ENCODE measurements around the gene HIBADH. TPM values are rescaled to one million over a fixed set of nuclear protein-coding genes. Genes with fewer than 3 reads are reported as not detected.

The HIBADH gene
- total RNA-seq, 4 donors from 2014 or later, result 49.3 to 70.9 (median 58.9) TPM

DNA sequence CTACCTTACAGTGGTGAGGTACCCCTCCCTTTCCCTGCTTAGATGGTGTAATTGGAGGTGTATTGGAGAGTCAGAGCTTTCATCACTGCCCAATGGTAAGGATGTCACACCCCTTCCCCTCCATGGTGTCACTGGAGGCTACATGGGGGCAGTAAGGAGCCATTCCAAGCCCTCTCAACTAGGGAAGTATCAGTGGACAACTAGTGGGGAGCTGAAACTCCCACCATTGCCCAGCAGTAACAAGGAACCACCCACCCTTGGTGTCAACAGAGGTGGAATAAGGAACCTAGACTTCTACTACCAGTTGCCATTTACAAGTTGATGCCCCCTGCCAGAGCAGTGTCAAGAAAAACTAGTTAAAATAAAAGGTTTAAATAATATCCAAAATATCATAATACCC, 2.8 kb upstream of the HIBADH start:
- ATAC-seq, result no peak
- no peak overlapping the region for H3K4me3 ChIP-seq
- H3K27ac ChIP-seq, result no peak overlapping the region
- peaks cover 0 to 23% (median 0%) of the 10 kb centered on the region in 3 donors for H3K4me1 ChIP-seq
- no peaks in the 10 kb centered on the region for H3K36me3 ChIP-seq
- TF ChIP-seq POLR2AphosphoS5 (IDR thresholded peaks at IDR 0.05) (no peak), POLR2A (IDR thresholded peaks at IDR 0.05) (no peak), EP300 (IDR thresholded peaks at IDR 0.05) (no peak)
- TF ChIP-seq, protein P1, sequence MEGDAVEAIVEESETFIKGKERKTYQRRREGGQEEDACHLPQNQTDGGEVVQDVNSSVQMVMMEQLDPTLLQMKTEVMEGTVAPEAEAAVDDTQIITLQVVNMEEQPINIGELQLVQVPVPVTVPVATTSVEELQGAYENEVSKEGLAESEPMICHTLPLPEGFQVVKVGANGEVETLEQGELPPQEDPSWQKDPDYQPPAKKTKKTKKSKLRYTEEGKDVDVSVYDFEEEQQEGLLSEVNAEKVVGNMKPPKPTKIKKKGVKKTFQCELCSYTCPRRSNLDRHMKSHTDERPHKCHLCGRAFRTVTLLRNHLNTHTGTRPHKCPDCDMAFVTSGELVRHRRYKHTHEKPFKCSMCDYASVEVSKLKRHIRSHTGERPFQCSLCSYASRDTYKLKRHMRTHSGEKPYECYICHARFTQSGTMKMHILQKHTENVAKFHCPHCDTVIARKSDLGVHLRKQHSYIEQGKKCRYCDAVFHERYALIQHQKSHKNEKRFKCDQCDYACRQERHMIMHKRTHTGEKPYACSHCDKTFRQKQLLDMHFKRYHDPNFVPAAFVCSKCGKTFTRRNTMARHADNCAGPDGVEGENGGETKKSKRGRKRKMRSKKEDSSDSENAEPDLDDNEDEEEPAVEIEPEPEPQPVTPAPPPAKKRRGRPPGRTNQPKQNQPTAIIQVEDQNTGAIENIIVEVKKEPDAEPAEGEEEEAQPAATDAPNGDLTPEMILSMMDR (IDR thresholded peaks at IDR 0.05), result no peak
- H3K27me3 ChIP-seq, result no peaks in the 10 kb centered on the region
- no peaks in the 10 kb centered on the region for H3K9me3 ChIP-seq

DNA sequence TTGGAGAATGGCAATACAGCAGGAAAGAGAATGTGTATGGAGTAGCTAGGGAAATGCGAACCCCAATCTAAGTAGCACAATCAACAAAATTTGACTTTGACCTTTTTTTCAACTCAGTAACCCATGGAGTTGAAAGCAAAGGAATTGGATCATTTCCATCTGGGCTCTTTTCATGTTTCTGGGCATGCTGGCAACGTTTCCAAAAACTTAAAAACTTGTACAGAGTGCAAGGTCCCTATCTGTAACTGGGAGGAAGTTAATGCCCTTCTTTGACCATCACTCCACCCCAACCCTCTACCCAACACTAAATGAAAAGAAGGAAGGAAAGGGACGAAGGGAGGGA, 1.3 kb upstream of the HIBADH start:
- Histone ChIP-seq H3K27me3 (no peaks in the 10 kb centered on the region), H3K36me3 (no peaks in the 10 kb centered on the region), H3K9me3 (no peaks in the 10 kb centered on the region), H3K4me3 (no peak overlapping the region), H3K27ac (no peak overlapping the region), H3K4me1 (peaks cover 0 to 27% (median 0%) of the 10 kb centered on the region in 3 donors)
- ATAC-seq, result no peak
- 71 to 86% methylated on average over 3 of the region's 3 CpGs for WGBS, 2 donors (ENCODE audit: low coverage in 1 of 2)
- TF ChIP-seq EP300 (IDR thresholded peaks at IDR 0.05) (no peak), POLR2A (IDR thresholded peaks at IDR 0.05) (no peak), POLR2AphosphoS5 (IDR thresholded peaks at IDR 0.05) (no peak)
- TF ChIP-seq, protein P1 (IDR thresholded peaks at IDR 0.05), result no peak

DNA sequence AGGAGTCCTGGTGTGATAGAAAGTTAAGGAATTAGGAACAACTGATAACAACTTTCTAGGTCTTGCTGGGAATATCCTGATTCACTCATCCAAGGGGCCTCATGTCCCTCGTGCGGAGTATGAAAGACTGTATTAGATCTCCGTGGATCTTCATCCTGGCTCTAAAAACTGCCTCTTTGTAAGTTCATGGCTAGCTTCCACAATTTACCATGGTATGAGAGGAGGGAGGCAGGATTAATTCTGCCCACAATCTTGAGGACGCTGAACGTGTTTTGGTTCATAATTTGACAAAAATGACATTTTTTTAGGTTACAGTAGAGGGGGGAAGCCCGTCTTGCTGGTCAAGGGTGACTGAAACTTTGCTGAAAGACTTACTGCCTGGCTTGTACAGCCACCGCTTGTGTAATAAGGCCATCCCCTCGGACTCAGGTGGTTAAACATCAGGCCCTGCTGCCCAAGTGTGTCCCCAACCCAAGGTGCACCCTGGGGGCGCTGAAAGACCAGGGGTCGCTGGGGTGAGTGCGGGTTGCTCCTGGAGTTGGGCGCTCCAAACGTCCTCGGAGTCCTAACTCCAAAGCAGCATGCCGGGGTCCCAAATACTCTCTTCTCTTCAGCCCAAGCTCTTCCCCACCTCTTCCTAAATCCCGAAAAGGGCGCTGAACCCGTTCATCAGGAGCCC, 733 bp downstream of the HIBADH start:
- Histone ChIP-seq H3K4me3 (peak overlapping the region; percentile 58 to 88), H3K9me3 (no peaks in the 10 kb centered on the region), H3K27ac (peak overlapping the region; percentile 79 to 94 (median 92)), H3K36me3 (no peaks in the 10 kb centered on the region), H3K27me3 (no peaks in the 10 kb centered on the region), H3K4me1 (peaks cover 0 to 27% (median 0%) of the 10 kb centered on the region in 3 donors)
- no peak for ATAC-seq
- TF ChIP-seq EP300 (IDR thresholded peaks at IDR 0.05) (no peak), POLR2A (IDR thresholded peaks at IDR 0.05) (no peak), POLR2AphosphoS5 (IDR thresholded peaks at IDR 0.05) (no peak)
- TF ChIP-seq, protein P1 (IDR thresholded peaks at IDR 0.05), result no peak
- WGBS, 2 donors (ENCODE audit: low coverage in 1 of 2), result 2 to 17% methylated on average over 6 to 7 of the region's 18 CpGs

DNA sequence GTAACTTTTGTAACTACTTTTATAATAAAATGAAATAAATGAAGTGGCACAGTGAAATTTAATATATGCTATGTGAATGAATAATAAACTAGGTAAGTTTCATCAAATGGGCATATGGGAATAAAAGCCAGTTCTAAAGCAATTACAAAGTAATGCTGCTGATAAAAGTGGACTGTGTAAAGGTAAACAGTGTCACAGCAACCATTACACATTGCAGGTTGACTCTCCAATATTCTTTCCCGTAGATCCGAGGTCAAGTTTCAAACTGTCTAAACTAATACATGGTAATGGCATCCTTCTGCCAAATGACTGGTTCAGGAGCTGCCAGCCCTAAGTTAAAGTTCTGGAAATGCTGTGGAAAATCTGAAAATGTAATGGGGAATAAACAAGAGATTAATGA, 6.0 kb downstream of the HIBADH start:
- no peak for ATAC-seq
- H3K4me3 ChIP-seq, result no peak overlapping the region
- peaks cover 0 to 16% (median 0%) of the 10 kb centered on the region in 3 donors for H3K4me1 ChIP-seq
- H3K27me3 ChIP-seq, result no peaks in the 10 kb centered on the region
- 36 to 50% methylated on average over 2 of the region's 2 CpGs for WGBS, 2 donors (ENCODE audit: low coverage in 1 of 2)
- TF ChIP-seq POLR2A (IDR thresholded peaks at IDR 0.05), result no peak
- no peak for TF ChIP-seq EP300 (IDR thresholded peaks at IDR 0.05)
- TF ChIP-seq POLR2AphosphoS5 (IDR thresholded peaks at IDR 0.05), result no peak
- TF ChIP-seq, protein P1 (IDR thresholded peaks at IDR 0.05), result no peak
- H3K9me3 ChIP-seq, result no peaks in the 10 kb centered on the region
- H3K27ac ChIP-seq, result no peak overlapping the region
- H3K36me3 ChIP-seq, result peaks cover 0 to 7% of the 10 kb centered on the region in 2 donors

DNA sequence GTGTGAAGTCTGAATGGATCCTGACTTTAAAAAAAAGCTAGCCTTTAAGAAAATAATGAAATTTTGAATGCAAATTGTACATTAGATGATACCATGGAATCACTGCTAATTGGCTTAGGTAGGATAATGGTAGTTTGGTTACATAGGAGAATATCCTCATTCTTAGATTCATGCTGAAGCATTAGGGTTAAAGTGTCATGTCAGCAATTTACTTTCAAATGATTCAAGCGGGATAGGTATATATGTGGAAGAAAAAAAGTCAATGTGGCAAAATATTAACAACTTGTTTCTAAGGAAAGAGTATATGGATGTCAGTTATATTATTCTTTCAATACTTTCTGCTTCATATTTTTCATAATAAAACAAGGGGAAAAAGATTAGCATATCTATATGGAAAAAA, 7.5 kb downstream of the HIBADH start:
- Histone ChIP-seq H3K4me3 (no peak overlapping the region), H3K36me3 (peaks cover 0 to 7% of the 10 kb centered on the region in 2 donors), H3K27me3 (no peaks in the 10 kb centered on the region), H3K9me3 (no peaks in the 10 kb centered on the region), H3K4me1 (peaks cover 0 to under 1% (median 0%) of the 10 kb centered on the region in 3 donors), H3K27ac (no peak overlapping the region)
- no peak for ATAC-seq
- TF ChIP-seq, protein P1 (IDR thresholded peaks at IDR 0.05), result no peak
- TF ChIP-seq POLR2AphosphoS5 (IDR thresholded peaks at IDR 0.05) (no peak), EP300 (IDR thresholded peaks at IDR 0.05) (no peak), POLR2A (IDR thresholded peaks at IDR 0.05) (no peak)
- 96 to 100% methylated on average over 1 of the region's 1 CpG for WGBS, 2 donors (ENCODE audit: low coverage in 1 of 2)
